ENCODE results near the gene PTHLH.

DNA sequence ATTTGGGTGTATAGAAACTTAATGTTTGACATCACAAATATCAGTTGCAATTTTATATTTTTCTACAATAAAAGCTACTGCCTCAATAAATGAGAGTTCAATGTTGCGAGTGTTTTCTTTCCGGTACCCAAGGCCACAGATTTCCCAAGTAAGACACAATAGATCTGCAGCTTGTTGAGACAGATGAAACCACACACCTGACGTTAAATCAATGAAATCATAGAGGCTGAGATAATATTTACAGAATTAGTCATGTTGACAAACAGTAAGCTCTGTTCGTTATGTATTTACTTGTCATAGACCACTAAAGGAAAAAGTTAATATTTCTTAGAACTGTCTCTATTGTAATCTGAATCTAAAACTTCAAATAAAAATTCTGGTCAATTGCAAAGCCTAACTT is 49.2 kb upstream of the PTHLH start:
- TF ChIP-seq, protein P1, sequence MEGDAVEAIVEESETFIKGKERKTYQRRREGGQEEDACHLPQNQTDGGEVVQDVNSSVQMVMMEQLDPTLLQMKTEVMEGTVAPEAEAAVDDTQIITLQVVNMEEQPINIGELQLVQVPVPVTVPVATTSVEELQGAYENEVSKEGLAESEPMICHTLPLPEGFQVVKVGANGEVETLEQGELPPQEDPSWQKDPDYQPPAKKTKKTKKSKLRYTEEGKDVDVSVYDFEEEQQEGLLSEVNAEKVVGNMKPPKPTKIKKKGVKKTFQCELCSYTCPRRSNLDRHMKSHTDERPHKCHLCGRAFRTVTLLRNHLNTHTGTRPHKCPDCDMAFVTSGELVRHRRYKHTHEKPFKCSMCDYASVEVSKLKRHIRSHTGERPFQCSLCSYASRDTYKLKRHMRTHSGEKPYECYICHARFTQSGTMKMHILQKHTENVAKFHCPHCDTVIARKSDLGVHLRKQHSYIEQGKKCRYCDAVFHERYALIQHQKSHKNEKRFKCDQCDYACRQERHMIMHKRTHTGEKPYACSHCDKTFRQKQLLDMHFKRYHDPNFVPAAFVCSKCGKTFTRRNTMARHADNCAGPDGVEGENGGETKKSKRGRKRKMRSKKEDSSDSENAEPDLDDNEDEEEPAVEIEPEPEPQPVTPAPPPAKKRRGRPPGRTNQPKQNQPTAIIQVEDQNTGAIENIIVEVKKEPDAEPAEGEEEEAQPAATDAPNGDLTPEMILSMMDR (IDR thresholded peaks at IDR 0.05): no peak
- no peak for TF ChIP-seq POLR2A (IDR thresholded peaks at IDR 0.05)
